CD4-positive, alpha-beta memory T cell (primary cell): ENCODE results near the gene GATB. TPM values are rescaled to one million over a fixed set of nuclear protein-coding genes. Genes with fewer than 3 reads are reported as not detected.

ENCODE experiments used
- CTCF ChIA-PET: fragments of 350-600 bp; sonication (Branson Sonifier 250); formaldehyde crosslinking; loops from one replicate; lab custom pipeline; 2021; ENCODE audit warnings: inconsistent platforms; ENCODE audit not compliant: partially characterized antibody; lab: Charles Lee
- POLR2A ChIA-PET: fragments of 350-600 bp; sonication (Branson Sonifier 250); formaldehyde crosslinking; loops from one replicate; lab custom pipeline; 2021; ENCODE audit not compliant: partially characterized antibody; lab: Charles Lee
- DNase-seq, 5 donors: peaks; one replicate each; pipeline versions ENCODE4 v3.0.0 to v3.0.0-alpha.2; 2020 to 2022; ENCODE audit warnings: mixed read lengths in 1 of 5
- H3K27ac ChIP-seq: one replicate; pipeline ENCODE4 v1.7.0; 2013; ENCODE audit warnings: low read depth, low read length
- H3K27me3 ChIP-seq: 2 replicates; pipeline ENCODE4 v1.7.0; 2013; ENCODE audit warnings: mild to moderate bottlenecking, low read length, moderate library complexity; ENCODE audit not compliant: insufficient read depth
- H3K36me3 ChIP-seq: 2 replicates; pipeline ENCODE4 v1.7.0; 2013; ENCODE audit warnings: mild to moderate bottlenecking, low read length, moderate library complexity; ENCODE audit not compliant: insufficient read depth
- H3K4me1 ChIP-seq: 2 replicates; pipeline ENCODE4 v1.7.0; 2013; ENCODE audit warnings: mild to moderate bottlenecking, low read length, moderate library complexity; ENCODE audit not compliant: insufficient read depth
- H3K4me3 ChIP-seq, 2 donors: one replicate each; pipeline ENCODE4 v1.7.0; 2013; ENCODE audit warnings: low read length in 2 of 2, mild to moderate bottlenecking in 1 of 2
- H3K9me3 ChIP-seq, 2 donors: one replicate each; pipeline ENCODE4 v1.7.0; 2013; ENCODE audit warnings: low read length in 2 of 2, control low read depth in 1 of 2; ENCODE audit not compliant: control insufficient read depth in 1 of 2
- H3K27ac Mint-ChIP-seq, 7 donors: one replicate each; pipeline ENCODE4 v1.8.0; 2020 to 2021; ENCODE audit warnings: mixed read lengths in 7 of 7, mild to moderate bottlenecking in 6 of 7, inconsistent platforms in 3 of 7, moderate library complexity in 3 of 7
- H3K27me3 Mint-ChIP-seq, 2 donors: one replicate each; pipeline ENCODE4 v1.8.0; 2020 to 2021; ENCODE audit warnings: mixed read lengths in 2 of 2
- H3K36me3 Mint-ChIP-seq, 2 donors: one replicate each; pipeline ENCODE4 v1.8.0; 2020 to 2021; ENCODE audit warnings: mixed read lengths in 2 of 2, inconsistent platforms in 1 of 2, mild to moderate bottlenecking in 1 of 2
- H3K4me1 Mint-ChIP-seq, 4 donors: one replicate each; pipeline ENCODE4 v1.8.0; 2020 to 2021; ENCODE audit warnings: mixed read lengths in 4 of 4, mild to moderate bottlenecking in 1 of 4
- H3K4me3 Mint-ChIP-seq, 8 donors: one replicate each; pipeline ENCODE4 v1.8.0; 2020 to 2021; ENCODE audit warnings: mixed read lengths in 8 of 8, mild to moderate bottlenecking in 7 of 8, moderate library complexity in 6 of 8, inconsistent platforms in 3 of 8
- H3K9me3 Mint-ChIP-seq, 8 donors: one replicate each; pipeline ENCODE4 v1.8.0; 2020 to 2021; ENCODE audit warnings: mixed read lengths in 8 of 8, mild to moderate bottlenecking in 5 of 8, inconsistent platforms in 3 of 8, moderate library complexity in 1 of 8
- intact Hi-C: fragments of 100-400 bp; cut with micrococcal nuclease; formaldehyde crosslinking; loops from one replicate; pipeline ENCODE4 v1.15.1; 2023
- polyA plus RNA-seq, 2 donors: library from polyadenylated mRNA; unstranded; fragments of 300-500 nt; fragmentation: Illumina TruSeq; gene quantifications; one replicate each; pipeline ENCODE4 v1.2.3, GENCODE V29; 2021
- total RNA-seq, 2 experiments: library from RNA; stranded (reverse); gene quantifications; one replicate each; pipeline ENCODE4 v1.2.3, GENCODE V29; 2021

Gene GATB
- total and polyA plus RNA-seq, 4 experiments from 2014 or later, result 10.6 to 13.1 (median 11.7) TPM

GRCh38 chr4:151716324-151716723 is 44.5 kb downstream of the GATB start:
- H3K36me3 ChIP-seq, result peaks cover 4% of the 10 kb centered on the region
- Mint-ChIP-seq H3K4me1 (no peaks in the 10 kb centered on the region), H3K27me3 (no peaks in the 10 kb centered on the region), H3K4me3 (no peak overlapping the region), H3K27ac (no peak overlapping the region), H3K9me3 (no peaks in the 10 kb centered on the region), H3K36me3 (peaks cover 44 to 59% of the 10 kb centered on the region in 2 donors)
- no peaks in the 10 kb centered on the region for H3K4me1 ChIP-seq
- no peaks in the 10 kb centered on the region for H3K27me3 ChIP-seq
- no peak overlapping the region for H3K4me3 ChIP-seq
- no peaks in the 10 kb centered on the region for H3K9me3 ChIP-seq
- intact Hi-C loops, result no loop called here
- ChIA-PET POLR2A (no interaction called here), CTCF (no interaction called here)
- H3K27ac ChIP-seq, result no peak overlapping the region
- no peak for DNase-seq

- Histone ChIP-seq H3K4me3 (no peak overlapping the region), H3K9me3 (no peaks in the 10 kb centered on the region), H3K4me1 (no peaks in the 10 kb centered on the region), H3K36me3 (peaks cover 4% of the 10 kb centered on the region), H3K27ac (no peak overlapping the region), H3K27me3 (no peaks in the 10 kb centered on the region)
- H3K4me3 Mint-ChIP-seq, result no peak overlapping the region
- peaks cover 46 to 61% of the 10 kb centered on the region in 2 donors for H3K36me3 Mint-ChIP-seq
- POLR2A ChIA-PET, result no interaction called here
- H3K9me3 Mint-ChIP-seq, result no peaks in the 10 kb centered on the region
- intact Hi-C loops, result no loop called here
- CTCF ChIA-PET, result no interaction called here
- H3K27me3 Mint-ChIP-seq, result no peaks in the 10 kb centered on the region
- no peak overlapping the region for H3K27ac Mint-ChIP-seq
- DNase-seq, result no peak
- no peaks in the 10 kb centered on the region for H3K4me1 Mint-ChIP-seq
These were observed 44.9 kb downstream of the GATB start for GRCh38 chr4:151715881-151716280.

- no peak for DNase-seq
- no peaks in the 10 kb centered on the region for H3K4me1 ChIP-seq
- H3K9me3 ChIP-seq, result no peaks in the 10 kb centered on the region
- Mint-ChIP-seq H3K9me3 (no peaks in the 10 kb centered on the region), H3K4me1 (no peaks in the 10 kb centered on the region), H3K27ac (no peak overlapping the region), H3K27me3 (no peaks in the 10 kb centered on the region), H3K4me3 (no peak overlapping the region), H3K36me3 (peaks cover 41 to 59% of the 10 kb centered on the region in 2 donors)
- no peak overlapping the region for H3K4me3 ChIP-seq
- H3K36me3 ChIP-seq, result peaks cover 4% of the 10 kb centered on the region
- H3K27me3 ChIP-seq, result no peaks in the 10 kb centered on the region
- CTCF ChIA-PET, result no interaction called here
- intact Hi-C loops, result no loop called here
- H3K27ac ChIP-seq, result no peak overlapping the region
- POLR2A ChIA-PET, result no interaction called here
These were observed 48.0 kb downstream of the GATB start for GRCh38 chr4:151712777-151713176.

- no peak for DNase-seq
- H3K9me3 Mint-ChIP-seq, result no peaks in the 10 kb centered on the region
These were observed 49.2 kb downstream of the GATB start for GRCh38 chr4:151711646-151712045.

GRCh38 chr4:151709587-151709986 is 51.2 kb downstream of the GATB start:
- H3K9me3 Mint-ChIP-seq, result no peaks in the 10 kb centered on the region
- H3K36me3 Mint-ChIP-seq, result peaks cover 45 to 55% of the 10 kb centered on the region in 2 donors
- H3K27me3 Mint-ChIP-seq, result no peaks in the 10 kb centered on the region
- Histone ChIP-seq H3K4me1 (no peaks in the 10 kb centered on the region), H3K27ac (no peak overlapping the region), H3K27me3 (no peaks in the 10 kb centered on the region), H3K9me3 (no peaks in the 10 kb centered on the region), H3K4me3 (no peak overlapping the region), H3K36me3 (peaks cover 4% of the 10 kb centered on the region)
- CTCF ChIA-PET, result no interaction called here
- no peak overlapping the region for H3K27ac Mint-ChIP-seq
- POLR2A ChIA-PET, result no interaction called here
- H3K4me3 Mint-ChIP-seq, result no peak overlapping the region
- DNase-seq, result no peak
- no peaks in the 10 kb centered on the region for H3K4me1 Mint-ChIP-seq
- intact Hi-C loops, result no loop called here

More at GRCh38 chr4:151711646-151712045, 49.2 kb downstream of the GATB start:
- H3K4me1 ChIP-seq, result no peaks in the 10 kb centered on the region
- peaks cover 4% of the 10 kb centered on the region for H3K36me3 ChIP-seq
- no peaks in the 10 kb centered on the region for H3K9me3 ChIP-seq
- no peak overlapping the region for H3K27ac ChIP-seq
- H3K4me3 ChIP-seq, result no peak overlapping the region
- no peaks in the 10 kb centered on the region for H3K27me3 Mint-ChIP-seq
- H3K27me3 ChIP-seq, result no peaks in the 10 kb centered on the region
- no peaks in the 10 kb centered on the region for H3K4me1 Mint-ChIP-seq
- ChIA-PET POLR2A (no interaction called here), CTCF (no interaction called here)
- peaks cover 42 to 57% of the 10 kb centered on the region in 2 donors for H3K36me3 Mint-ChIP-seq
- no peak overlapping the region for H3K4me3 Mint-ChIP-seq
- intact Hi-C loops, result no loop called here
- no peak overlapping the region for H3K27ac Mint-ChIP-seq

- ChIA-PET POLR2A (no interaction called here), CTCF (no interaction called here)
- H3K27me3 Mint-ChIP-seq, result no peaks in the 10 kb centered on the region
- no peaks in the 10 kb centered on the region for H3K9me3 Mint-ChIP-seq
- intact Hi-C loops, result no loop called here
- H3K4me1 Mint-ChIP-seq, result no peaks in the 10 kb centered on the region
- peaks cover 4% of the 10 kb centered on the region for H3K36me3 ChIP-seq
- H3K4me3 Mint-ChIP-seq, result no peak overlapping the region
- H3K27me3 ChIP-seq, result no peaks in the 10 kb centered on the region
- H3K27ac ChIP-seq, result no peak overlapping the region
- H3K4me3 ChIP-seq, result no peak overlapping the region
- H3K27ac Mint-ChIP-seq, result no peak overlapping the region
- H3K9me3 ChIP-seq, result no peaks in the 10 kb centered on the region
- DNase-seq, result no peak
- H3K36me3 Mint-ChIP-seq, result peaks cover 45 to 56% of the 10 kb centered on the region in 2 donors
- no peaks in the 10 kb centered on the region for H3K4me1 ChIP-seq
These were observed 51.7 kb downstream of the GATB start for GRCh38 chr4:151709071-151709470.

GRCh38 chr4:151708100-151708499 is 52.7 kb downstream of the GATB start:
- Mint-ChIP-seq H3K4me1 (no peaks in the 10 kb centered on the region), H3K4me3 (no peak overlapping the region), H3K27ac (peak overlapping the region in 1 of 7 donors; percentile 55), H3K36me3 (peaks cover 47 to 56% of the 10 kb centered on the region in 2 donors), H3K9me3 (no peaks in the 10 kb centered on the region), H3K27me3 (no peaks in the 10 kb centered on the region)
- CTCF ChIA-PET, result no interaction called here
- intact Hi-C loops, result no loop called here
- no peaks in the 10 kb centered on the region for H3K9me3 ChIP-seq
- POLR2A ChIA-PET, result no interaction called here
- H3K27me3 ChIP-seq, result no peaks in the 10 kb centered on the region
- H3K4me1 ChIP-seq, result no peaks in the 10 kb centered on the region
- no peaks in the 10 kb centered on the region for H3K36me3 ChIP-seq
- no peak overlapping the region for H3K27ac ChIP-seq
- DNase-seq, result no peak
- H3K4me3 ChIP-seq, result no peak overlapping the region

- Mint-ChIP-seq H3K4me1 (no peaks in the 10 kb centered on the region), H3K4me3 (no peak overlapping the region), H3K27me3 (no peaks in the 10 kb centered on the region), H3K9me3 (peaks cover 0 to 2% (median 0%) of the 10 kb centered on the region in 8 donors), H3K36me3 (peaks cover 77 to 79% of the 10 kb centered on the region in 2 donors), H3K27ac (no peak overlapping the region)
- intact Hi-C loops, result no loop called here
- Histone ChIP-seq H3K4me1 (no peaks in the 10 kb centered on the region), H3K27ac (no peak overlapping the region), H3K4me3 (no peak overlapping the region), H3K36me3 (peaks cover 3% of the 10 kb centered on the region), H3K27me3 (no peaks in the 10 kb centered on the region), H3K9me3 (no peaks in the 10 kb centered on the region)
- DNase-seq, result no peak
- POLR2A ChIA-PET, result no interaction called here
- CTCF ChIA-PET, result no interaction called here
These were observed 57.4 kb downstream of the GATB start for GRCh38 chr4:151703401-151703800.
